B cell (primary cell): Measurements from ENCODE around the gene CA11. TPM values are rescaled to one million over a fixed set of nuclear protein-coding genes. Genes with fewer than 3 reads are reported as not detected.

ENCODE experiments used
- ATAC-seq: fragments of 200-7000 bp; cut with Tn5 transposase; one replicate; pipeline ENCODE4 v1.10.0; 2021; ENCODE audit warnings: low read depth, mild to moderate bottlenecking, moderate number of reproducible peaks, moderate library complexity
- CTCF ChIA-PET: fragments of 350-600 bp; sonication (Branson Sonifier 250); formaldehyde crosslinking; loops from one replicate; lab custom pipeline; 2021; ENCODE audit warnings: antibody characterized with exemption, inconsistent platforms; lab: Charles Lee
- POLR2A ChIA-PET: fragments of 350-600 bp; sonication (Branson Sonifier 250); formaldehyde crosslinking; loops from one replicate; lab custom pipeline; 2021; ENCODE audit warnings: antibody characterized with exemption; lab: Charles Lee
- DNase-seq: peaks from one replicate; pipeline ENCODE4 v3.0.0; 2013
- H2AFZ ChIP-seq: 2 replicates; pipeline ENCODE4 v1.6.1; 2012; ENCODE audit warnings: mild to moderate bottlenecking, low read depth, low read length; ENCODE audit not compliant: insufficient read depth, poor library complexity, severe bottlenecking
- H3K27ac ChIP-seq, 2 donors: 1 replicate in 1 of 2; 2 replicates in 1 of 2; pipeline ENCODE4 v1.5.1; 2012 to 2013; ENCODE audit warnings: low read length in 2 of 2, mild to moderate bottlenecking in 2 of 2, moderate library complexity in 1 of 2
- H3K27me3 ChIP-seq, 4 experiments: fragments of 200-600 bp in 1 of 4; sonication (generic) in 1 of 4; replicated peaks in 1 of 4; 1 replicate in 2 of 4; 2 replicates in 2 of 4; pipeline versions ENCODE4 v1.6.1 to v1.7.0; 2013 to 2016; ENCODE audit warnings: low read length in 3 of 4, mild to moderate bottlenecking in 2 of 4, mixed read lengths in 1 of 4, moderate library complexity in 1 of 4; ENCODE audit not compliant: insufficient read depth in 4 of 4, control insufficient read depth in 3 of 4; ENCODE audit errors: control extremely low read depth in 1 of 4
- H3K36me3 ChIP-seq, 2 experiments: replicated peaks in 1 of 2; 1 replicate in 1 of 2; 2 replicates in 1 of 2; pipeline versions ENCODE4 v1.6.1 to v1.7.1; 2013; ENCODE audit warnings: low read length in 1 of 2; ENCODE audit not compliant: insufficient read depth in 2 of 2, control insufficient read depth in 1 of 2; ENCODE audit errors: control extremely low read depth in 1 of 2, extremely low read depth in 1 of 2
- H3K4me1 ChIP-seq, 2 donors: fragments of 200-600 bp in 1 of 2; sonication (generic) in 1 of 2; 1 replicate in 1 of 2; 2 replicates in 1 of 2; pipeline versions ENCODE4 v1.5.1 to v1.6.1; 2013 to 2017; ENCODE audit warnings: low read length in 2 of 2; ENCODE audit not compliant: control insufficient read depth in 2 of 2, insufficient read depth in 2 of 2
- H3K4me2 ChIP-seq: replicated peaks from 2 replicates; pipeline ENCODE3; 2012; ENCODE audit warnings: mild to moderate bottlenecking, low read depth, low read length; ENCODE audit not compliant: poor library complexity, severe bottlenecking
- H3K4me3 ChIP-seq, 5 experiments: fragments of 200-600 bp in 1 of 5; sonication (generic) in 1 of 5; 1 replicate in 3 of 5; 2 replicates in 2 of 5; pipeline versions ENCODE4 v1.5.1 to v1.7.0; 2011 to 2016; ENCODE audit warnings: low read length in 4 of 5, mild to moderate bottlenecking in 4 of 5, low read depth in 2 of 5, control low read depth in 1 of 5, moderate library complexity in 1 of 5; ENCODE audit not compliant: insufficient read depth in 1 of 5; ENCODE audit errors: control extremely low read depth in 1 of 5, extremely low read depth in 1 of 5
- H3K79me2 ChIP-seq: fragments of 200-600 bp; sonication (generic); one replicate; pipeline ENCODE4 v1.6.0; 2016; ENCODE audit warnings: low read length; ENCODE audit not compliant: control insufficient read depth, insufficient read depth
- H3K9ac ChIP-seq: fragments of 200-600 bp; sonication (generic); 2 replicates; pipeline ENCODE4 v1.6.1; 2017; ENCODE audit warnings: mild to moderate bottlenecking, low read length, moderate library complexity
- H3K9me3 ChIP-seq, 3 donors: one replicate each; pipeline versions ENCODE4 v1.6.1 to v1.7.1; 2013; ENCODE audit warnings: low read length in 2 of 3; ENCODE audit not compliant: control insufficient read depth in 2 of 3, insufficient read depth in 1 of 3; ENCODE audit errors: control extremely low read depth in 1 of 3
- H4K20me1 ChIP-seq: 2 replicates; pipeline ENCODE4 v1.6.0; 2012; ENCODE audit warnings: mild to moderate bottlenecking, low read length; ENCODE audit not compliant: insufficient read depth, control insufficient read depth, poor library complexity, severe bottlenecking
- H3K27ac Mint-ChIP-seq: one replicate; pipeline ENCODE4 v1.8.0; 2021; ENCODE audit warnings: mixed read lengths
- H3K27me3 Mint-ChIP-seq: one replicate; pipeline ENCODE4 v1.8.0; 2021; ENCODE audit warnings: mixed read lengths
- H3K4me1 Mint-ChIP-seq: one replicate; pipeline ENCODE4 v1.8.0; 2021; ENCODE audit warnings: mixed read lengths
- H3K4me3 Mint-ChIP-seq: one replicate; pipeline ENCODE4 v1.8.0; 2021; ENCODE audit warnings: mixed read lengths
- H3K9me3 Mint-ChIP-seq: one replicate; pipeline ENCODE4 v1.8.0; 2022; ENCODE audit warnings: mixed read lengths; ENCODE audit not compliant: insufficient read depth
- EZH2 ChIP-seq: IDR thresholded peaks from 2 replicates; pipeline ENCODE4 v1.6.1; 2012; ENCODE audit warnings: borderline replicate concordance, low read depth, mild to moderate bottlenecking, moderate library complexity, low read length; ENCODE audit not compliant: insufficient read depth, poor library complexity, severe bottlenecking
- WGBS: methylation state at CpG from one replicate; pipeline ENCODE4 v1.1.5; 2013; ENCODE audit warnings: missing lambda C conversion rate; ENCODE audit not compliant: insufficient coverage; 5-methylcytosine and 5-hydroxymethylcytosine counted together
- intact Hi-C: fragments of 100-400 bp; cut with micrococcal nuclease; formaldehyde crosslinking; loops from one replicate; pipeline ENCODE4 v1.10.0; 2022
- polyA plus RNA-seq: library from polyadenylated mRNA; depleted of rRNA; stranded (reverse); fragments of >200 nt; gene quantifications from 2 replicates; pipeline ENCODE4 v1.2.3, GENCODE V29; 2012
- total RNA-seq, 2 donors: library from RNA; stranded (reverse); fragments of 120-200 nt in 1 of 2; gene quantifications; 1 replicate in 1 of 2; 2 replicates in 1 of 2; pipeline versions ENCODE4 v1.2.3 to v1.2.4, GENCODE V29; 2013 to 2022
- TF ChIP-seq, protein P1 (sequence below): fragments of 200-600 bp; IDR thresholded peaks from one replicate; pipeline ENCODE4 v1.8.0; 2022; ENCODE audit warnings: antibody characterized with exemption, mild to moderate bottlenecking

CA11 gene
- total and polyA plus RNA-seq, 2 donors (not counting 1 experiment from before 2014, with no cell fraction given) = 6.5 to 27.7 TPM

DNA sequence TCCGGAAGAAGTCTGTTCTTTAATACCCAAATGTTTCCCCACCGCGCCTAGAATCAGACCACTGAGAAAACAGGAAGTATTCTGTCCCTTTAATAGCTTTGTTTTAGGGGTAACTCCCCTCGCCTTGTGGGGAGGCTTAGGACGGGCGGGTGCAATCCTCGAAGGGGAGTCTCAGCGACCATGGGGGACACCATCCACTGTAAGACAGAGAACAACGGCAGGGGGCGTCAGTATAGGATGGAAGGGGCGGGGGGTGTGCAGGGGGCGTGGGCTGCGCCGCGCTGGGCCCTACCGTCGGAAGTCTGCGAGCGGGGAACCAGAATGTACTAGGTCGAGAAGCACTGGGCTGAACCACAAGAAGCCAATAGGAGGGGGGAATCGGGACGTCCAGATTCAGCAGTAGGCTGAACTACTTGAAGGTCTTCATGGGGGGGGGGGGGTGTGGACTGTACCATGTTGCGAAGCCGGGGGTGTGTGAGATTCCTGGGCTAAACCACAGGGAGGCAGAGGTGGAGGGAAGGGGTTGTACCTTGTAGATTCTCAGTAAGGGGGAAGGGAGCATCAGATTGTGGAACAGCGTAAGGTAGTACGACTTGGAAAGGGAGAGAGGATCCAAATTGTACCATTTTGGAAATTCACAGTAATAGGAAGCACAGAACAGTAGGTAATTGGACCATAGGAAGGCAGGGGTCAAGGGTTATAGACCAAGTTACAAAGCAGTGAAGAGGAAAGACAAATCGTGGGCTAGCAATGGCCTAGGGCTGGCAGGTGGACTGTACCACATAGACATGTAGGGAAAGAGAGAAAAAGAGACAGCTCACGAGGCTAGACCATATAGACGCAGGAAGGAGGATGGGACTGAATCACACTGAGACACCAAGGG is 7.8 kb downstream of the CA11 start:
- Histone ChIP-seq H3K4me3 (peak overlapping the region; percentile 54 to 79 (median 71)), H3K27ac (peak overlapping the region; percentile 89 to 94), H3K79me2 (peaks cover 55% of the 10 kb centered on the region), H3K36me3 (peaks cover 0 to 7% of the 10 kb centered on the region in 2 experiments), H3K9me3 (peaks cover 0 to 5% (median 0%) of the 10 kb centered on the region in 3 donors), H3K9ac (peak overlapping the region; percentile 71), H2AFZ (peak overlapping the region; percentile 76), H3K4me1 (peaks cover 39% of the 10 kb centered on the region in 2 donors), H4K20me1 (peaks cover 34% of the 10 kb centered on the region), H3K4me2 (peak overlapping the region; percentile 80), H3K27me3 (no peaks in the 10 kb centered on the region)
- peaks cover 54% of the 10 kb centered on the region for H3K4me1 Mint-ChIP-seq
- H3K9me3 Mint-ChIP-seq = peaks cover 4% of the 10 kb centered on the region
- intact Hi-C loops = loop anchor here (1.0 to 10.0 kb wide), 12 partner anchors 8 to 1366 kb away; partner anchors contain the start of genes C19orf73, CA11, CYTH2 and EMP3
- ATAC-seq (peak; percentile 25), DNase-seq (peak; percentile 96)
- 8% methylated on average over 15 of the region's 29 CpGs for WGBS
- POLR2A ChIA-PET = interaction anchor here (0.5 to 3.1 kb wide), 13 partner anchors 8 to 479 kb away, joined by 3 to 23 read pairs (median 5); partner anchors contain the start of genes CA11, NUCB1, RPL18 and SPHK2
- H3K27ac Mint-ChIP-seq = peak overlapping the region; percentile 100
- CTCF ChIA-PET = interaction anchor here (0.8 to 2.7 kb wide), 6 partner anchors 8 to 355 kb away, joined by 3 to 12 read pairs (median 3); partner anchors contain the start of genes CA11, GYS1 and RUVBL2
- no peaks in the 10 kb centered on the region for H3K27me3 Mint-ChIP-seq
- H3K4me3 Mint-ChIP-seq = peak overlapping the region; percentile 96
- TF ChIP-seq EZH2 = no peak
- TF ChIP-seq, protein P1, sequence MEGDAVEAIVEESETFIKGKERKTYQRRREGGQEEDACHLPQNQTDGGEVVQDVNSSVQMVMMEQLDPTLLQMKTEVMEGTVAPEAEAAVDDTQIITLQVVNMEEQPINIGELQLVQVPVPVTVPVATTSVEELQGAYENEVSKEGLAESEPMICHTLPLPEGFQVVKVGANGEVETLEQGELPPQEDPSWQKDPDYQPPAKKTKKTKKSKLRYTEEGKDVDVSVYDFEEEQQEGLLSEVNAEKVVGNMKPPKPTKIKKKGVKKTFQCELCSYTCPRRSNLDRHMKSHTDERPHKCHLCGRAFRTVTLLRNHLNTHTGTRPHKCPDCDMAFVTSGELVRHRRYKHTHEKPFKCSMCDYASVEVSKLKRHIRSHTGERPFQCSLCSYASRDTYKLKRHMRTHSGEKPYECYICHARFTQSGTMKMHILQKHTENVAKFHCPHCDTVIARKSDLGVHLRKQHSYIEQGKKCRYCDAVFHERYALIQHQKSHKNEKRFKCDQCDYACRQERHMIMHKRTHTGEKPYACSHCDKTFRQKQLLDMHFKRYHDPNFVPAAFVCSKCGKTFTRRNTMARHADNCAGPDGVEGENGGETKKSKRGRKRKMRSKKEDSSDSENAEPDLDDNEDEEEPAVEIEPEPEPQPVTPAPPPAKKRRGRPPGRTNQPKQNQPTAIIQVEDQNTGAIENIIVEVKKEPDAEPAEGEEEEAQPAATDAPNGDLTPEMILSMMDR = no peak
